Keratinocyte (primary cell): Measurements from ENCODE around the gene CYP4F8. TPM values are rescaled to one million over a fixed set of nuclear protein-coding genes. Genes with fewer than 3 reads are reported as not detected.

ENCODE experiments used
- DNase-seq: peaks from one replicate; pipeline ENCODE4 v3.0.0-alpha.2; 2011; ENCODE audit warnings: low read depth, missing footprints, low spot score
- FAIRE-seq: peaks from 2 replicates; lab custom pipeline; 2011; peaks lifted over from hg19 to GRCh38; lab: Jason Lieb, UNC
- H2AFZ ChIP-seq: 2 replicates; pipeline ENCODE4 v1.6.0; 2012; ENCODE audit warnings: low read length, control low read depth, inconsistent platforms; ENCODE audit not compliant: control insufficient read depth
- H3K27ac ChIP-seq: 2 replicates; pipeline ENCODE4 v1.5.1; 2011; ENCODE audit warnings: low read length; ENCODE audit not compliant: control insufficient read depth, insufficient read depth
- H3K27me3 ChIP-seq: 3 replicates; pipeline ENCODE4 v1.6.0; 2011; ENCODE audit warnings: low read length; ENCODE audit not compliant: control insufficient read depth, insufficient read depth; ENCODE audit errors: extremely low read depth
- H3K36me3 ChIP-seq, 2 experiments: 2 replicates in 1 of 2; 3 replicates in 1 of 2; pipeline ENCODE4 v1.5.1; 2011; ENCODE audit warnings: low read length in 2 of 2, mild to moderate bottlenecking in 1 of 2; ENCODE audit not compliant: control insufficient read depth in 2 of 2, insufficient read depth in 2 of 2; ENCODE audit errors: extremely low read depth in 1 of 2
- H3K4me1 ChIP-seq: 3 replicates; pipeline ENCODE4 v1.5.1; 2011; ENCODE audit warnings: low read length; ENCODE audit not compliant: control insufficient read depth, insufficient read depth; ENCODE audit errors: extremely low read depth
- H3K4me2 ChIP-seq: 3 replicates; pipeline ENCODE4 v1.6.0; 2011; ENCODE audit warnings: low read depth, low read length; ENCODE audit not compliant: control insufficient read depth, insufficient read depth; ENCODE audit errors: extremely low read depth
- H3K4me3 ChIP-seq, 3 experiments: fragments of 200-600 bp in 1 of 3; sonication (generic) in 1 of 3; 2 replicates in 2 of 3; 3 replicates in 1 of 3; pipeline ENCODE4 v1.5.1; 2011 to 2016; ENCODE audit warnings: low read length in 3 of 3, mild to moderate bottlenecking in 3 of 3, control low read depth in 2 of 3, inconsistent platforms in 1 of 3, low read depth in 1 of 3, mixed read lengths in 1 of 3, mixed run types in 1 of 3, moderate library complexity in 1 of 3; ENCODE audit not compliant: control insufficient read depth in 2 of 3, insufficient read depth in 2 of 3; ENCODE audit errors: extremely low read depth in 1 of 3
- H3K79me2 ChIP-seq: 2 replicates; pipeline ENCODE4 v1.6.0; 2012; ENCODE audit warnings: low read length; ENCODE audit not compliant: control insufficient read depth, insufficient read depth
- H3K9ac ChIP-seq: 3 replicates; pipeline ENCODE4 v1.6.0; 2011; ENCODE audit warnings: low read length; ENCODE audit not compliant: control insufficient read depth, insufficient read depth; ENCODE audit errors: extremely low read depth
- H3K9me1 ChIP-seq: 3 replicates; pipeline ENCODE4 v1.6.0; 2011; ENCODE audit warnings: low read length; ENCODE audit not compliant: control insufficient read depth, insufficient read depth; ENCODE audit errors: extremely low read depth
- H3K9me3 ChIP-seq: 2 replicates; pipeline ENCODE4 v1.5.1; 2012; ENCODE audit warnings: low read depth, low read length; ENCODE audit not compliant: control insufficient read depth
- H4K20me1 ChIP-seq: 3 replicates; pipeline ENCODE4 v1.6.0; 2011; ENCODE audit warnings: low read length; ENCODE audit not compliant: control insufficient read depth, insufficient read depth; ENCODE audit errors: extremely low read depth
- CTCF ChIP-seq, 3 experiments: IDR thresholded peaks in 1 of 3; conservative IDR thresholded peaks in 1 of 3; optimal IDR thresholded peaks in 1 of 3; 2 replicates in 2 of 3; 3 replicates in 1 of 3; pipeline versions ENCODE3 to v1.5.1; 2011; ENCODE audit warnings: low read length in 3 of 3, mild to moderate bottlenecking in 3 of 3, moderate library complexity in 2 of 3, control low read depth in 1 of 3, inconsistent platforms in 1 of 3; ENCODE audit not compliant: insufficient read depth in 2 of 3; ENCODE audit errors: extremely low read depth in 1 of 3
- EZH2 ChIP-seq: IDR thresholded peaks from one replicate; pipeline ENCODE4 v1.6.1; 2012; ENCODE audit warnings: inconsistent platforms, mild to moderate bottlenecking, low read length, moderate library complexity
- dilution Hi-C: fragments of 300-500 bp; cut with MboI; formaldehyde crosslinking; loops from one replicate; pipeline ENCODE4 v1.7.0; 2020; ENCODE audit warnings: low sequenced_read_pairs; ENCODE audit not compliant: extremely low pct_ligation_motif_present
- polyA plus RNA-seq, 5 experiments: library from polyadenylated mRNA; depleted of rRNA in 3 of 5; stranded (reverse) in 3 of 5; stranded (forward) in 1 of 5; unstranded in 1 of 5; fragments of >200 nt; gene quantifications; 1 replicate in 1 of 5; 2 replicates in 3 of 5; 3 replicates in 1 of 5; pipeline versions ENCODE4 v1.2.1 to v1.2.3, GENCODE V29; 2011 to 2012; ENCODE audit warnings: missing spikeins in 2 of 5, low read depth in 1 of 5, low replicate concordance in 1 of 5

Gene CYP4F8
- polyA plus RNA-seq, 1 donor (not counting 4 experiments of a cell fraction or from before 2014, with no cell fraction given) = not detected

DNA sequence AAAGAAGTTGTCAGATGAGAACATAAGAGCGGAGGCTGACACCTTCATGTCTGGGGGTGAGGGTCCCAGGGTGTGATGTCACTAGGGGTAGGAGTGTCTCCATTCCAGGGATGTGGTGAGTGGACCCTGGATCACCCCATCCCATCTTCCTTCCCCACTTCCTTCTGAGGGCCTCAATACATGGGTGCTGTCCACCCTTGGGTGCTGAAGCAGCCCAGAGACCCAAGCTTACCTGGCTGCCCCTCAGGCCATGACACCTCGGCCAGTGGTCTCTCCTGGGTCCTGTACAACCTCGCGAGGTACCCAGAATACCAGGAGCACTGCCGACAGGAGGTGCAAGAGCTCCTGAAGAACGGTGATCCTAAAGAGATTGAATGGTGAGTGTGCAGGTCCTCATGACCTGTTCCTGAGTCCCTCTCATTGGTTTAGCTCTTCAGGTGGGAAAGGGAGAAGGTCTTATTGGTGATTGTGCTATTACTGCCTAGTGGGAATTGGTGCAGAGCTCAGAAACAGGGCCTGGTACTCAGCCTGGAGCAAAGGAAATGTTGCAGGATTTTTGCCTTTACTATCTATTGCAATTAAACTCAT is 37.7 kb upstream of the CYP4F8 start:
- Histone ChIP-seq H2AFZ (no peak overlapping the region), H3K79me2 (no peaks in the 10 kb centered on the region), H3K27ac (no peak overlapping the region), H3K9me1 (no peaks in the 10 kb centered on the region), H3K9ac (no peak overlapping the region), H3K4me3 (no peak overlapping the region), H3K36me3 (no peaks in the 10 kb centered on the region), H3K27me3 (no peaks in the 10 kb centered on the region), H3K9me3 (no peaks in the 10 kb centered on the region), H3K4me2 (no peak overlapping the region), H3K4me1 (no peaks in the 10 kb centered on the region), H4K20me1 (no peaks in the 10 kb centered on the region)
- no peak for DNase-seq
- FAIRE-seq = no peak
- dilution Hi-C loops = no loop called here
- TF ChIP-seq CTCF (optimal IDR thresholded peaks at IDR 0.05 in 1 of 3, IDR thresholded peaks at IDR 0.05 in 1 of 3, conservative IDR thresholded peaks at IDR 0.05 in 1 of 3; ENCODE audit: extremely low read depth in 1 of 3, insufficient read depth in 2 of 3, low read length in 3 of 3) (no peak), EZH2 (no peak)

DNA sequence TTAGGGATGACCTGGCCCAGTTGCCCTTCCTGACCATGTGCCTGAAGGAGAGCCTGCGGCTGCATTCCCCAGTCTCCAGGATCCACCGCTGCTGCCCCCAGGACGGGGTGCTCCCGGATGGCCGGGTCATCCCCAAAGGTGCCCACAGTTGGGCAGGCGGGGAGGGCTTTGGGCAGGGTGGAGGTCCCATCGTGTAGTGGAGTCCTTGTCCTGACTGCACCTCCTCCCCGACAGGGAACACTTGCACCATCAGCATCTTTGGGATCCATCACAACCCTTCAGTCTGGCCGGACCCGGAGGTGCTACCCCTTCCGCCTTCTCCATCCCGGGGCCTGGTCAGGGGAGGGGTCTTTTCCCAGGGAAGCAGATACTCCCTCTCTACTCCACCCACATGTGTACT is 31.7 kb upstream of the CYP4F8 start:
- no peak for TF ChIP-seq CTCF (optimal IDR thresholded peaks at IDR 0.05 in 1 of 3, IDR thresholded peaks at IDR 0.05 in 1 of 3, conservative IDR thresholded peaks at IDR 0.05 in 1 of 3; ENCODE audit: extremely low read depth in 1 of 3, insufficient read depth in 2 of 3, low read length in 3 of 3)
- TF ChIP-seq EZH2 = no peak
- dilution Hi-C loops = no loop called here
- H2AFZ ChIP-seq = no peak overlapping the region
- H3K27ac ChIP-seq = no peak overlapping the region
- no peaks in the 10 kb centered on the region for H3K9me1 ChIP-seq
- no peaks in the 10 kb centered on the region for H3K9me3 ChIP-seq
- FAIRE-seq (no peak), DNase-seq (no peak)
- no peak overlapping the region for H3K4me2 ChIP-seq
- H3K36me3 ChIP-seq = no peaks in the 10 kb centered on the region
- H3K9ac ChIP-seq = no peak overlapping the region
- no peaks in the 10 kb centered on the region for H4K20me1 ChIP-seq
- no peak overlapping the region for H3K4me3 ChIP-seq
- H3K27me3 ChIP-seq = peaks cover 3% of the 10 kb centered on the region
- no peaks in the 10 kb centered on the region for H3K4me1 ChIP-seq
- no peaks in the 10 kb centered on the region for H3K79me2 ChIP-seq
